DMS 273 (cell line): Measurements from ENCODE around the gene ATP6V1B1.

Experiments
- DNase-seq: peaks from one replicate; lab custom pipeline; 2025; ENCODE audit not compliant: unreplicated experiment; lab: John Stamatoyannopoulos, UW

ATP6V1B1 gene

DNA sequence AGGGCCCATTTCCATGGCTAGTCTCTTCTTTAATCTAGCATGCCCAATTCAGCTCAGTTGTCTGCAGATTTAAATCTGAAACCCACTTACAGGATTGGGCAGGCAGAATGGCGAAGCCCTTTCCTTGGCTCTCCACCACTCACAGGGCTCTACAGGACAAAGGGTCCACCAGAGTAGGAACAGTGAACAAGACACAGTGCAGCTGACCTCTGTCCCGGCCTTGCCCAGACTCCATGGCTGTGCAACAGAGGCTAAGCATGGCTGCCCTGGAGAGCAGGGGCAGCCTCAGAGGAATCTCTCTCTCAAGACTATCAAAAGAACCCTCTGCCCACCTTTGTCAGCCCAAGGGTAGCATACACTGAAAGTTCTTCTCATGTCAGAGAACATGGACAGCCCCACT lies 9.7 kb upstream of the ATP6V1B1 start:
- DNase-seq, result no peak

GRCh38 chr2:70927138-70927537 lies 8.6 kb upstream of the ATP6V1B1 start:
- no peak for DNase-seq

DNA sequence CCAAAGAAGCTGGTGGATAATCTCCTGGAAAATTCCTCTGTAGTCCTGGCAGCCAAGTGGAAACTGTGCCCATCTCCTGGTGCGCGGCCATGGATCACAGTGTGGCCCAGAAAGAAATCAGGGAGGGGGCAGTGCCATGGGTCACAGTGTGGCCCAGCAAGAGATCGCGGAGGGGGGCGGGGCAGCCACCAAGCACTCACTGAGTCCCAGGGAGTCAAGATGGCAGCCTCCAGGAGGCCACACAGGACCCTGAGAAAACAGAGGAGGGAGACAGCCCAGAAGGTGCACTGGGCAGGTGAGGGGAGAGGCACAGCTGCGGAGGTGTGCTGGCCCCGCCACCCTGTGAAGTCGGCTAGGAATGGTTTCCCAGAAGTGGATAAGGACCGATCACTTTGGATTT lies 8.1 kb upstream of the ATP6V1B1 start:
- no peak for DNase-seq

DNA sequence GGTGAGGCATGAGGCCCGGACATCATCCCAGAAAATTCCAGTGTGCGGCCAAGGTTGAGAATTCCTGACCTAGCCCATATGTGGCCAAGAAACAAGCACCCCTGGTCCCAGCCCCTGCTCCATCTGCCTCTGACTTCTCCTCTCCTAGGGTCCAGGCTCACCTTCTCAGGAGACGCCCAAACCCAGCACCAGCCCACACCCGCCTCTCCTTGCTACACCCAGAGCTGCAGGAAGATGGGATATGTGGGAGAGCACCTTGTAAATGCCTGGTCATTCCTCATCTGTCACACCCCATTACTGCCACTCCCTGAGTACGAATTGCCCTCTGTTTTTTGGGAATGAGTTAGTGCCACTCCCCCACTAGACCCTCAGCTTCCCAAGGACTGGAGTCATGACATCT lies 7.3 kb upstream of the ATP6V1B1 start:
- DNase-seq, result no peak

DNA sequence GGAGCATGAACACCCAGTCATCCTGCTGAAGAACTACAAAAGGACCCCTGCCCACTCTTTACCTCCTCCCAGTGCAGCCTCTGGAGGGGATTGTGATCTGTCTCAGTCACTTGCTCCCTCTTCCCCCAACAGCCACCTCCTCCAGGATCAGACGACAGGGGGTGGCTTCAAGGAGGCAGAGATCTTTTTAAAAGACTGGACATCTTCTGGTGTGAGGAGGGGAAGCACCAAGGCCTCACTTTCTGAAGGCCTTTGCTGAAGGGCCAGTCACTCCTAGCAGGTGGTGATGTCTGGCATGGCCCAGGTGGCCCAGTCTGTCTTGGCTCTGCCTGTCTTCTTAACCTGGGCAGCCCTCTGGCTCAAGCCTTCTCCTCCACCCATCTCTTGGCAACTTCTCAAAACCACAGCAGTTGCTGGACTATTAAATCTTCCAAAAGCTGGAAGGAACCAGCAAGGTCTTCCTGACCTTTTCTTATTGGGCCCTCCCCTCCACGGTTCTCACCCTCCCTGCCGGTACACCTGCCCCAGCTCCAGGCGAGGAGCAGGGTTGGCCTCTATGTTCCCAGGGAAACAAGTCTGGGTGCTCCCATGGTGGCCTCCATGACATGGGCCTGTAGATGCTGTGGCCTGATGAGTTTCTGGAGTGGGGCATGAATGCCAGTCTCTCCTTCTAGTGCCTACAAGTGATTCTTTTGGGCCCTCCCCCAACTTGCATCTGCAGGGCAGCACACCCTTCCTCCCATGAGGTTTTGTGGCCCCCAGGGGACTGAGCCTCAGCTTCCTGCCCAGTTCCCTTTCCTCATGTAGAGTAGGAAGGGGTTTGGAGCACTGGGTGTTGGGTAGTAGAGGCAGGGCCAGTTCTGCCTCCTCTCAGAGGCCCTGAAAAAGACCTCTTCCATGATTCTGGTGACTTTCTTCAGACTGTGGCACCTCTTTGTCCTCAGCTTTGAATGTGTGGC lies 5.0 kb upstream of the ATP6V1B1 start:
- no peak for DNase-seq

GRCh38 chr2:70931376-70932000 lies 4.2 kb upstream of the ATP6V1B1 start:
- DNase-seq, result no peak

- DNase-seq, result no peak
Observed at GRCh38 chr2:70932631-70933230, 3.0 kb upstream of the ATP6V1B1 start.

DNA sequence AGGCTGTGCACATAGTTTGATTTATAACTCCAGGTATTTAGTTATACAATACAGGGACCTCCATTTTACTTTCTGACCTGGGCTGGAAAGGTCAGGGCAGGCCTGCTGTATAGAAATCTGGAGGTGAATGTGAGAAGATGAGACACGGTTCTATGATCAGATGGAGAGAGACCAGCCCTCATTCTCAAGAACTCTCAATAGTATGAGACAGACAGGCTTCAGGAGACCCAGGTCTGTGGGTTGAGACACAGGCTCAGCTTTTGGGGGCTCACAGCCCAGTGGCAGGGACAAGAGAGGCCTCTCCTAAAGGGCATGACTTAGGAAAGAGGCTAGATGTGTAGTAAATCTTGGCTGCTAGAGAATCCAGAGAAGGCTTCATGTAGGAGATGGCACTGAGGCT lies 719 bp upstream of the ATP6V1B1 start:
- no peak for DNase-seq

DNA sequence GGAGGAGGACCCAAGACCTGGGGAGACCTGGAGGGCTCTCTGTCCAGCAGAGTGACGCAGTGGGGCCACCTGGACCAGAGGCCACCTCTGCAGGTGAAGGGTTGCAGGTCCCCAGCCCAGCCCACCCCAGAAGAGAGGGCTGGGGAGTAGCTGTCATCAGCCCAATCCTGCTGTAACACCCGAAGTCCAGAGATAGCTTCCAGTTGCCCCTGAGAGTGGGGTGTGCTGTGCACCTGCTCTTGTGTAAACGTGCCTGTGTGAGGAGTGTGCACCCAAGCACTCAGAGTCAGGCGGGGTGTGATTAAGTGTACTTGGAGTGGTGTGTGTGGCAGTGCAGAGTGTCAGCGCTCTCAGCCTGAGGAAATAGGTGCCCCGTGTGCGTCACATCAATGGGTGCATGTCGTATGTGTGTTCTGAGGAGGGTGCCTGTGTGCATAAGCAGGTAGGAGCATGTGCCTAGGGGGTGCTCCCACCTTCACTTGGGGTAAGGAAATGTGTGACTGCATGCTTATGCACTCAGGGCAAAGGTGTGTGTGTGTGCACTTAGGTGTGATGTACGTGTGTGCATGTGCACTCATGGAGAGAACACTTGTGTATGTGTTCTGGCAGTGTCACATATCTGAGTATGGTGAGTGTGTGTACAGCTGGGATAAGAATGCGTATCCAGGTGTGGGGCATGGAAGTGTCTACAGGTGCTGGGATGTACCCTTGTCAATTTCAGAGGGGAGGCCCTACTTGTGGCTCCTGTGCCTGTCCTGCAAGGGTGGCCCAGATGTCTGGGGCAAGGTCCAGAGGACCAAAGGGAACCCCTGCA lies 672 bp downstream of the ATP6V1B1 start:
- DNase-seq, result no peak

DNA sequence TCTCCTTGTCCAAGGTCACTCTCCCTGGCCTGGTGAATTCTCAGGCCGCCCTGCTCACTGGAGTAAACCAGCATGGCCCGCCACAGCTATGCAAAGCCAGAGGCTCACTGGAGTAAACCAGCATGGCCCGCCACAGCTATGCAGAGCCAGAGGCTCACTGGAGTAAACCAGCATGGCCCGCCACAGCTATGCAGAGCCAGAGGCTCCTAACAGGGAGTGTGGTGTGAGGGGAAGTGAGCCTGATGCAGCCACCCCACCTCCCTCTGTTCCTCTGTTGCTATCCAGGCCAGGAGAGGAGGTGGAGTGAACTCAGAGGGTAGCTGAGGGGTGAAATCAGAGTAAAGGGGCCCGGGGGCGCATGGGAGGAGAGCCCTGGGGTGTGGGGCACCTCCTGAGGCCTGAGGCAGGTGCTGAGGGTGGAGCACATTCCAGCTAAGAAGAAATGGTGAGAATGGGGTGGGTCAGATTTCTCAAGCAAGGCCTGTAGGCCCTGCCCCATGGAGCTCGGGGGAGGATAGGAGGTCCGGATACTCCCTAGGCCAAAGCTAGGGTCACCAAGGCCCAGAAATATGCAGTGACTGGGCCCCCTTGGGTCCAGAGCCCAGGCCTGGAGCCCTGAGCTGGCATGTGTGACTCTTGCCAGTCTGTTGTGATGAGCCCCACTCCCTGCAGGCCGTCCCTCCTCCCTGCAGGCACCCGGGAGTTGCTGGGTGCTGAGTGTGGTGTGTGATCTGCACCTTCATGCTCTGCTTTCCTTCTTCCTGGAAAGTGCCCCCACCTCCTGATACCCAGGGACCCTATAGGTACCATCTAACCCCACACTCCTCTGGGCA lies 1.5 kb downstream of the ATP6V1B1 start:
- no peak for DNase-seq

GRCh38 chr2:70937866-70938585 lies 2.3 kb downstream of the ATP6V1B1 start:
- DNase-seq, result no peak

GRCh38 chr2:70938586-70938950 lies 2.9 kb downstream of the ATP6V1B1 start:
- DNase-seq, result no peak

- DNase-seq, result no peak
Observed at GRCh38 chr2:70939001-70939838, 3.5 kb downstream of the ATP6V1B1 start.

GRCh38 chr2:70939839-70940580 lies 4.3 kb downstream of the ATP6V1B1 start:
- no peak for DNase-seq

GRCh38 chr2:70941186-70941585 lies 5.5 kb downstream of the ATP6V1B1 start:
- no peak for DNase-seq

DNA sequence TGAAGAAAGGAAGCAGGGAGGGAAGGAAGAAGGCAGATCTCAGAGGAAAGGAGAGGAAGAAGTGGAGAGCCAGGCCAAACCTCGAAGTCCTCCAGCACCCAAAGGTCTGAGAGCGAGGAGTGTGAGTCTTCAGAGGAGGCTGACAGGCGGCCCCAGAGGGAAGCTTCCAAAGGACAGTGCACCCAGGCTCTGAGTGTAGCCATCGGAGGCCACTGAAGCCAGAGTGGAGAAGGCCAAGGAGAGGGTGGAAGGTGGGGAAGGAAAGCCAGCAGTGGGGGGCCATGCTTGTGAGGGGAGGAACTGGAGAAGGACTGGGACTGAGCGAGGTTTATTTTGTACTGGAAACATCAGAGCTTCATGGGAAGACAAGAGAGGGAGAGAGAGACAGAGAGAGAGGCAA lies 6.0 kb downstream of the ATP6V1B1 start:
- DNase-seq, result no peak

GRCh38 chr2:70942396-70943204 lies 6.9 kb downstream of the ATP6V1B1 start:
- peak; percentile 54 for DNase-seq
